KBM-7 (cell line): ENCODE measurements around the gene SEMA3C.

Experiments
- DNase-seq: peaks from one replicate; pipeline ENCODE4 v3.0.0-alpha.2; 2015
- in situ Hi-C: fragments of 300-500 bp; cut with MboI; formaldehyde crosslinking; loops from 2 replicates; pipeline ENCODE4 v1.14.3; 2020; ENCODE audit warnings: low sequenced_read_pairs, low pct_unique_long_range_greater_than_20kb, mixed read lengths

SEMA3C gene

GRCh38 chr7:80802527-80802926, 116.3 kb downstream of the SEMA3C start:
- DNase-seq = no peak
- in situ Hi-C loops = no loop called here

DNA sequence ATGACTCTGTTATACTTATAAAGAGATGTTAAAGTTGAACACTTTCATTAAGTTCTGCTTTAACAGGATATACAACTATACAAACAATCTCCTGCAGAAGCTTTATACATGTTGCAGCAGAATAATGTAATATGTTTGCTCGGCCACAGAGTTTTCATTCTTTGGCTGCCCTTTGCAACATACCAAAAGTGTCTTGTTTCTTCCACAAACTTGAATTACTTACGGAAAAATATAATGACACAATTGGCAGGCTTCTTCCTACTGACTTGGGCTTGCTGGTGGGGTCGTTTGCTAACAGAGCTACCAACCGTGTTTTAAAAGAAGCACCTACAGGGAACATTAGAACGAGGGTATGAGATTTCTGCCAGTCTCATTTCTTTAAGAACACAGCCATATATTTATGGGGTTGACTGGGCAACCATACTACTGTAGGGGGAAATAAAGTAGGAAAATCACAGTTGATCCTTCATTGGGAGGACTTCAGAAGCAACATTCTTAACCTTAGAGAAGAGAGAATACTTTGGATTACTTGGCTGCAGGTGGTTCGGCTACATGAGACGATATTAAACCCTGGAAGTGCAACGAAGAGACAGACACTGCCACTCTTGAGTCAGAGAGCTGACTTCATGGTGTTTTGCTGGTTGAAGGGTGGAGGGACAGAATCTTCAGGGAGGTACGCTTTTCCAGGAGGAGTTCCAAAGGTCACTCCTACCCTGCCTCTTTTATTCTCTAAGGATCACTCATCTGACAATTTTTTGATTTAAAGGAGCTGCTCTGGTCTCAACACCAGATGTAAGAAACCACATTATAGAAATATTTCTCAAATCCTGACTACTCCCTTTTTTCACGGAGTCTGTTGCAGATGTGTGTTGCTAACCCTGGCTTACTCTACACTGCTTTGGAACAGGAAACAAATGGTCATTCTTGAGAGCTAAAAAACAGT, 123.9 kb downstream of the SEMA3C start:
- in situ Hi-C loops = no loop called here
- no peak for DNase-seq

DNA sequence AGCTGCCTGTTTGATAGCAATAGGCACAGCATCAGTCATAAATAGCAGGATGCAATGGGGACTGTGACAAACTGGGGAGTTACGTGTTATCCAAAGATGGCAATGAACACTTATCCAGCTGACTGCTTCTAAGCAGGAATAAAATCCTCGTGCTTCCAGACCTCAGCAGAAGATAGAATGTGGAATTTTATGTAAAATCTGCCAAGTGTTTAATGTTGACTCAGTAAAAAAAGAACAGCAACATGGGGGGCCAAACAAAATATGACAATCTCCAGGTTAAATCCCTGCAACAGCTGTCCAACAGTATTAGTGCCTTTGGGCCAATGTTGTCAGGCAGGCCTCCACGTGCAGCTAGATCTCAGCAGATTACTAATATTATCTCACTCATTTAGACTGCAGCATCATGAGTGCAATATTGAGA, 127.3 kb downstream of the SEMA3C start:
- no peak for DNase-seq
- in situ Hi-C loops = no loop called here

DNA sequence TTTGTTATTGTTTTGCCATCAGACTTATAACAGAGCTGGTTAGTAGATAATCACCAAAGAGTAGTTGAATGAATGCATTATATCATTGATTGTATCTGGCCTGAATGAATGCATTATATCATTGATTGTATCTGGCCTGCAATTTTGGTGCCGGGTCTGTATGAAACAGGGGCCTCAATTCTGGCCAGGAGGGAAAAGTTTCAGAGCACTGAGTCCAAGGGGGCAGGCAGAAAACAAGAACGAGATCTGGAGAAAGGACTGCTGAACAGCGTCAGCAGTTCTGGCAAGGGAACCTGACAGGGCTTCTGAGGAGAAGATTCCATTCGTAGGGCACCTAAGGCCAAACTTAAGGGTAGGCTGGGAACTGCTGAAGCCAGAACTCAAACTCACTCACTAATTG, 128.0 kb downstream of the SEMA3C start:
- no peak for DNase-seq
- in situ Hi-C loops = no loop called here

DNA sequence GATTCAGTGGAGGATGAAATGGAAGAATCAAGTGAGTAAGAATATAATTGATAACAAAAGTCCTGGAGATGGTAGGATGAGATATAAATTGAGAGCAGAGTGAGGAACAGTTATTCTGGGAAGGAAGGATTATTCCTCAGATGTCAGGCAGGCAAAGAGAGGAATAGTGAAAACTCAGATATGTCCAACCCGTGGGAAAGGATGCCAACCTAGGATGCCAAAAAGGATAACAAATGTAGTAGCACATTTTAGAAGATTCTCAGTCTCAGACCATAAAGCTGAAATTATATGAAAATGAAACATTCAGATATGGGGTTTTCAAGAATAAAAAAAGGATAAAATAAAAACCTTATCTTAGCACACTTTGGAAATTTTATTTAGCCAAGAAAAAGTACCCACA, 131.1 kb downstream of the SEMA3C start:
- no peak for DNase-seq
- in situ Hi-C loops = no loop called here

- in situ Hi-C loops = no loop called here
- DNase-seq = no peak
Observed at GRCh38 chr7:80785961-80786536, 132.8 kb downstream of the SEMA3C start.

- DNase-seq = no peak
- in situ Hi-C loops = no loop called here
Observed at GRCh38 chr7:80785276-80785675, 133.6 kb downstream of the SEMA3C start.

GRCh38 chr7:80783678-80784327, 135.0 kb downstream of the SEMA3C start:
- in situ Hi-C loops = no loop called here
- no peak for DNase-seq

GRCh38 chr7:80783186-80783677, 135.6 kb downstream of the SEMA3C start:
- no peak for DNase-seq
- in situ Hi-C loops = no loop called here

GRCh38 chr7:80781561-80781979, 137.3 kb downstream of the SEMA3C start:
- DNase-seq = no peak
- in situ Hi-C loops = no loop called here

DNA sequence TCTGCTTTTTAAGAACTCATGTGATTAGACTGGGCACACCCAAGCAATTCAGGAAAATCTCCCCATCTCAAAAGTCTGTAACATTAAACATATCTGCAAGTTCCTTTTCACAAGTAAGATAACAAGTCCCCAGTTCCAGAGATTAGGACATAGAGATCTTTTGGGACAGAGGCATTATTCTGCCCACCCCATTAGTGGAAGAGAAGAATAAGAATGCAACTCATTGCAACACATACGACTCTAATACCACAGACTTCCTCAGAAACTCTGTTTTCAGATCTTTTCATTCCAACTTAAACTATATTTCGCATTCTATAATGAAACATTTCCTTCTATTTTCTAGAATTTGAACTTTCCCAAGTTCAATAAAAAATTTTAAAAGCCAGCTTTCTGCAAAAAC, 137.7 kb downstream of the SEMA3C start:
- no peak for DNase-seq
- in situ Hi-C loops = no loop called here

- no peak for DNase-seq
- in situ Hi-C loops = no loop called here
Observed at GRCh38 chr7:80779456-80779855, 139.4 kb downstream of the SEMA3C start.

GRCh38 chr7:80775897-80776296, 143.0 kb downstream of the SEMA3C start:
- no peak for DNase-seq

GRCh38 chr7:80775482-80775881, 143.4 kb downstream of the SEMA3C start:
- in situ Hi-C loops = no loop called here
- no peak for DNase-seq

More at GRCh38 chr7:80775897-80776296, 143.0 kb downstream of the SEMA3C start:
- in situ Hi-C loops = no loop called here

- in situ Hi-C loops = no loop called here
- DNase-seq = no peak
Observed at GRCh38 chr7:80774843-80775242, 144.0 kb downstream of the SEMA3C start.

DNA sequence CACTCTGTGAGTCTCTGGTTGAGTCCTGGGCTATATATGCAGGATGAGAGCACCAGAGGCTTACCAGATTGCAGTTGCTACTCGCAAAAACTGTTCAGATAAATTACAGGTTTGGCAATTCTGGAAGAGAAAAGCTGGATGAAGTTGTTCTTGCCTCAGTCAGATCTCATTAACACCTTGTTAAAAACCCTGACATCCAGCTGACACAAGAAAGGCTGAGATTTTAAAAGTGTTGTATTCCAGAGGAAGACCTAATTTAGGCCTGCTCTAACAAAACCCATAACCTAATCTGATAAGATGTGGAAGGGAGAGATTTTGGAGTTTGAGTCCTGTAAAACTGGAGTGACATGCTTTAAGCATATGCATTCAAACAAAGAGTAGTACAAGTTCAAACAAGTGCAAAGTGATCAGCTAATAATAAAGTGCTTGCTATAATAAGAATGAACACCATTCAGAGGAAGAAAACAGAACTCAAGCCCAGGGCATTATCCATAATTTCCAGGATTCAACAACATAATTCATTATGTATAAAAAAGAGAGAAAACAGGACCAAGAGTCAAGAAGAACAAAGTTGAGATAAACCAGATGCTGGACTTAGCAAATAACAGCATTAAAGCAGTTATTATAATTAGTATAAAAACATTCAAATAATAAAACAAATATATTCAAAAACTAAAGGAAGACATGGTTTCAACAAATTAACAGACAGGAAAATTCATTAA, 144.9 kb downstream of the SEMA3C start:
- in situ Hi-C loops = no loop called here

DNA sequence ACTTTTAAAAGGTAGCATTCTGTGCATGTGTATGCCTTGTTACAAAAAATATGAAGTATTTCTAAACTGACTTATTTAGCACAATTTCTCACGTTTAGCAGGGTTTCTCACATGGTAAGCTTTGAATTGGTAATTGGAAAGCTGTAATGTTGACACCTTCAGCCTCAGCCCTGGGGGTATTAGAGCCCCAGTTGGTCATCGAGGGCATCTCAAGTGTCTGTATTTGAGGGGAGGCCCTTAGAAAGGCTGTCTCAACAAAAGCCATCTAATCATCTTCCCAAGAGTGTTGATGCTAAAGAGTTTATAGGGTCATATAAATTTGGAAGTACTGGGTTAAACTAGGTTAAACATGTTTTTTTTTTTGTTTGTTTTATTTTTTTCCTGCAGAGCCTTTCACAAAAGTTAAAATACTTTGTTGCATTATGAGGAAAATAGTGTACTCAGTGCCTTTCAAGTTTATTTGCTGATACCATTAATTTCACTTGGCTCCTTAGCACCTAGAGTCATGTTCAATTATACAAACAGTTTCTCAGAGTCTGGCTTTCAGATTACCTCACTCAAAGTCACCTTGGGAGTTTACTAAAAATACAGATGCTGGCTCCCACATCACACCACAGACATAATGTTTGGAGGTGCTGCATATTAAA, 146.4 kb downstream of the SEMA3C start:
- in situ Hi-C loops = no loop called here
- no peak for DNase-seq

More for the DNA sequence above, 144.9 kb downstream of the SEMA3C start:
- no peak for DNase-seq

DNA sequence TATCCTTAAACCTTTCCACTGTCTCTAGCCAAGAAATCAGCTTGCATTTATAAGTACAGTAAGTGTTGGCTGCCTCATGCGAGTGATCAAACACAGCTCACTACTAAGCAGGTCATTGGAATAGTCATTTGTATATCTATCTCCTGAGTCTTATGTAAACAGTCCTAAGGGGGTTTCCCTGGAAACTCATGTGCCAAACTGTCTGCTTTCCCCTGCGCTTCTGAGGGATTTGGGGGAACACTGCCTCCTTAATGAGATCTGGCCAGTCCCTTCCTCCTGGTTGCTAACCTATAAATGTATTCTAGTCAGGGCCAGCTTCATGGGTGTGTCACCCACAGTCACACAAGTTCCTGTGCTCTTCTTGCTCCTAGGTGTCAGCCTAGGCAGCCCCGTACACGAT, 147.3 kb downstream of the SEMA3C start:
- in situ Hi-C loops = no loop called here
- no peak for DNase-seq

DNA sequence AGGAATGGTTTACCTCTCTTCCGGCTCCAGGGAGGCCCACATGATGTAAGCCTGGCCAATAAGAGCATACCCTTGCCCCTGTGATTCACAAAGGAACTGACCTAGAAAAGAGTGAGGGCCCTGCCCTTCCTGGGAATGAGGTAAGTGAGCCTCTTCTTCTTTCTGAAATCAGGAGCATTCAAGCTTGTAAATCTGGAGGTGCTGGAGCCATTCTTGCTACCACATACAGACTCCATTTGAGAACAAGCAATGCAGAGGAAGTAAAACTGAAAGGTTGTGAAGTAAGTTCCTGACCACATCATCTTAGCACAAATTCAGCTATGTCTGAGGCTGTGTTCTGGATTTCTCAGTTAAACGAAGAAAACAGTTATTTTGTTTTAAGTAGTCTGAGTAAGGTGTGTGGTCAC, 148.2 kb downstream of the SEMA3C start:
- no peak for DNase-seq
- in situ Hi-C loops = no loop called here
